ENCODE measurements around the gene STEAP3. TPM values are rescaled to one million over a fixed set of nuclear protein-coding genes. Genes with fewer than 3 reads are reported as not detected.

STEAP3 gene, protein sequence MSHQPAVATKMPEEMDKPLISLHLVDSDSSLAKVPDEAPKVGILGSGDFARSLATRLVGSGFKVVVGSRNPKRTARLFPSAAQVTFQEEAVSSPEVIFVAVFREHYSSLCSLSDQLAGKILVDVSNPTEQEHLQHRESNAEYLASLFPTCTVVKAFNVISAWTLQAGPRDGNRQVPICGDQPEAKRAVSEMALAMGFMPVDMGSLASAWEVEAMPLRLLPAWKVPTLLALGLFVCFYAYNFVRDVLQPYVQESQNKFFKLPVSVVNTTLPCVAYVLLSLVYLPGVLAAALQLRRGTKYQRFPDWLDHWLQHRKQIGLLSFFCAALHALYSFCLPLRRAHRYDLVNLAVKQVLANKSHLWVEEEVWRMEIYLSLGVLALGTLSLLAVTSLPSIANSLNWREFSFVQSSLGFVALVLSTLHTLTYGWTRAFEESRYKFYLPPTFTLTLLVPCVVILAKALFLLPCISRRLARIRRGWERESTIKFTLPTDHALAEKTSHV
- 0.09 and 0.27 TPM in 2 replicates for total RNA-seq

DNA sequence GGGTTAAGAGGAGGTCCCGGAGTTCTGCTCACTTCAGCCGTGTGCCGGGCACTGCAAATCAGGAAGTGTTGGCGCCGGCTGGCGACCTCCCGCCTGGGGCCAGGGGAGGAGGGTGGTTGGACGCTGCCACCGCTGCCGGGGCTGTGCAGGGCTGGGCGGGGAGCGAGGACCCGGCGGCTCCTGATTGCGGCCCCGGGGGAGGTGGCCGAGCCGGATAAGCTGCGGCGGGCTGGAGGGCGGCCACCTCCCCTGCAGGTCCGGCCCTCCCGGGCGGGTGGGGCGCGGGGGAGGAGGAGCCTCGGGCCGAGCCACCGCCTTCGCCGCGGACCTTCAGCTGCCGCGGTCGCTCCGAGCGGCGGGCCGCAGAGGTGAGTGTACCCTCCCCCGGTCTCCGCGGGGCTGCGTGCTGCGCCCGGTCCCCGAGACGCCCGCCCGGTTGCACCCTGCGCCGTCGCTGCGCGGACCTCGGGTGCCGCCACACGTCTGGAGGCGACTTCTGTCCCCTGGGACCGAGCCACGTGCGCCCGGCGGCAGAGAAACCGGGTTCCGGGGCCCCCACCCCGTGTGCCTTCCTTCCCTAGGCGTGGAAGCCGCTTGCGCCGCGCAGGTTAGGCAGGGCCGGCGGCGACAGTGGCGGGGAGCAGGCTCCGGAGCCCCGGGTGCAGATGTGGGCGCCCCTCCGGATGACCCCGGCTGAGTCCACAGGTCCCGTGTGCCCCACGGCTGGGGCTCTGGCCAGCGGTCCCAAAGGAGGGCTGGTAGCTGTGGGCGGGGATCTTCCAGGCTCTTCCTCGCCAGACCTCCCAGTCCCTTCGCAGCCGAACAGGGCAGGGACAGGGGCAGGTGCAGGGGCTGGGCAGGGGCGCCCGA is at the start of gene STEAP3:
Gene STEAP3 (plus strand): TSS at position 314 of the 870 bp plus-strand sequence. CDS start 7,179 bp downstream, outside the sequence.
- intact Hi-C loops (cut with micrococcal nuclease) = no loop called here

DNA sequence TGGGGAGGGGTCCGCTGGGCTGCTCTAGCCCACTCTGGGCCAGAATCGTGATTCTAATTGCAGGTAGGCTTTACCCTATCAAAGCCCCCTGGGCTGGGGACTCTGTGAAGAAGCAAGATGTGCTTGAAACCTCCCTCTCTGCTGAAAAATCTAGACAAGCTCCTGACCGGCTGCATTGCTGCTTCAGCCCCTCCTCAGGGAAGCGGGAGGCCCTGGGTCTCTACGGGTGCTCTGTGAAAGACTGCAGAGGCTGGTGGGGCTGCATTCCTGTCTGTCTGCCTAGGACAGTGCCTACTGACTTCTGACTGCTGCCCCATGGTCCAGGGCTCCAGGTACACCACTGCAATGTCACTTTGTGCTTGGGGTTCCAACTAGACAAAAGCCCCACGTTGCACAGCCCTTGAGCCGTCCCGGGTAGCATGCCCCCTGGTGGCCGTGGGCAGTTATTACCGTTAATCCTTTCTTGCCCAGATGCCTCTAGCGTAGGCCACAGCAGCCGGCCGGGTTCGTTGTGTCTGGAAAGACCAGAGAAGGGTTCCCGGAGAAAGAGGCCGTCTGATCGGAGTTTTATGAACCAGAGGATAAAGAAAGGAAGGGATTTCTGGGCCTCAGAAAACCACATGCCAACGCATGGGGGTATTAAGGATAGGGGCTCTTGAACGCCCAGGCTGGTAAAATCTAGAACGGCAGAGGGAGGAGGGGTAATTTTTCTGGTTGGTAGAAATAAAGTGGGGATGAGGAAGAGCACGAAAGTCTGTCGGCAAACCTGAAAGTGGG is 49.2 kb upstream of the STEAP3 start:
- intact Hi-C loops (cut with micrococcal nuclease) = loop anchor here (1.0 kb wide), 1 partner anchor 292 kb away; no protein-coding TSS in a partner anchor

DNA sequence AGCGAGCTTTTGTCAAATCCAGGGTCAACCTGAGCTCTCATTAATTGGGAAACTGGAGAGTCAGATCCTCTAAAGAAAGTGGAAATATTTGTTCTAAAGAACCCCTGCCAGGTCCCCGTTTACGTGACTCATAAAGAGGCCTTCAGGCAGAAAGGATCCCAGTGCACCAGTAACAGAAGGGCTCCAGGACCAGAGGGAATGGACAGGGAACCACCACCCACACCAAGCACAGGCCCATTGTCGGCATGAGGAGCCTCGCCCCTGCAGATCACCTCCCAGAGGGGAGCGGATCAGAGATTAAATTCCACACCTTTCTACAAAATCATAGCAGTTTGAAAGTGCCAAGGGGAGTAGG is 48.7 kb upstream of the STEAP3 start:
- intact Hi-C loops (cut with micrococcal nuclease) = loop anchor here (1.0 kb wide), 1 partner anchor 293 kb away; no protein-coding TSS in a partner anchor

DNA sequence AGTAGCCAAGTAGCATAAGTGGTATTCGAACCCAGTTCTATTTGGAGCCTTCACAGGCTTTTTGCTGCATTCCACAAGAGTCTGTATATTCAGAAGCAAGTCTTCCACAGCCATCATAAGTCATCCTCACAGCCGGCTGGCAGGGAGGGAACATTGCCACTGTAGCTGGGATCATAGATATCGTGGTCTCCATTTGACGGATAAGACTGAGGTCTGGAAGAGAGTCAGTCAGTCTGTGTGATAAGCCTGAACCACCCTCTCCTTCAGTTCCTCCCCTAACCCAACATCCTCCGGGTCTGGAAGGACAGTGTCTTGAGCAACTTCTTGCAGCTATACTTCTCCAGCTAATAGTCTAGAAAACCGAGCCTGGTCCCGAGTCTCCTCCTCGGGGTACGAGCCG is 48.1 kb upstream of the STEAP3 start:
- intact Hi-C loops (cut with micrococcal nuclease) = no loop called here

DNA sequence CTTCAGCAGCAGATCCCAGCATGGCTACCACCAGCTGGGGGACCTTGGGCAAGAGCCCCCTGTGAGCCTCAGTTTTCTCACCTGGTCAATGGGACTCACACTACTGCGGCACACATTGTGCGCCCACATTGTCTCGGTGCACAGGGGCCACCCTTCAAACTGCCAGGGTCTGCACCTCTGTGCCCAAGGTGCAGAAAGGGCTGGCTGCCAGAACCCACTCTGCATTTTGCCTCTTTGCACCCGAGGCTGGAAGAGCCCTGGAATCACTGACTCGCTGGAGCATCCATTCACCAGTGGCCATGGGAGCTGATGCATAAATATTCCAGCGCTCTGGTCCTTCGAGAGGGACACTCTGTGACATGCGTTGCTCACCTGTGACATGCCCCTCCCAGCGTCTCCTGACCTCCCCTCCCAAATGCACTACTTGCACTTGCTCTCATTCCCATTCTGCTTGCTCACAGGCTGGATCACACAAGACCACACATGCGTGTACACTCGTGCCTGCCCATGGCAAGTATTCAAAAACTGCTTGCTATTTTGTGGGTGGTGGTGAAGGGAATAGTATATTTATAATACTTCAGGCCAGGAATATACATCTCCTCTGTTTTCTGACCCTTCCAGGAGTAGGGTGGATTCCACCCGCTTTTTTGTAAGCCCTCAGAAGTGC is 46.3 kb upstream of the STEAP3 start:
- intact Hi-C loops (cut with micrococcal nuclease) = no loop called here

DNA sequence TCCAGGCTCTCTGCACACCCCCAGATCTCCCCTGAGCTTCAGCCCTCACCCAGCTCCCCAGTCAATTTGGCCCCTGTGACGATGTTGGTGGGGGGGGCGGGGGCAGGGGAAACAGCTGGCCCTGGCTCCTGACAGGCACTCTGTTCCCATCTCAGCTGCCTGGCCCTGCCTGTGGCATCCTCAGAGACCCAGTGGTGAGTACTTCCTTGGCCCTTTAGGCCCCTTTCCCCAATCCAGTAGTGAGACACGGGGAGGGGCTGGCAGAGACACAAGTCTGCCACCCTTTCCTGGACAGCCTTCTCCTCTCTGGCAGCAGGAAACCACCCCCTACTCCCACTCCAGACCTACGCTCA is 45.8 kb upstream of the STEAP3 start:
- intact Hi-C loops (cut with micrococcal nuclease) = no loop called here

DNA sequence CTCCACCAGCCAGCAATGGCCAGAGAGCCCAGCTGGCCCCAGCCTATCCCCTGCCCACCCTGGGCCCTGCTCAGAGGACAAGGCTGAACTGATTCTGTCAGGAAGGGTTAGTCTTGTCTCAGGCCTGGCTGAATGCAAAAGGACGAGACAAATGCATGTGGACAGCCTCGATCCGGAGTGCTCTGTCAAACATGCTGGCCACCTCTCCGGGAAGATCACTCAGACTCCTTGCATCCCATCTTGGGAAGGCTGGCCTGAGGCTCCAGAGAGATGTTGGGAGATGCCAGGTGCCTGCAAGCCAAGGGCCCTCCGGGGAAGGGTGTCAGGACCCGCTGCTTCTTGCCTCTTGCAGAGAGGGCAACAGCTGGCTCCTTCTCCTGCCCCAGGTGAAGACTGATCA is 44.9 kb upstream of the STEAP3 start:
- intact Hi-C loops (cut with micrococcal nuclease) = no loop called here

DNA sequence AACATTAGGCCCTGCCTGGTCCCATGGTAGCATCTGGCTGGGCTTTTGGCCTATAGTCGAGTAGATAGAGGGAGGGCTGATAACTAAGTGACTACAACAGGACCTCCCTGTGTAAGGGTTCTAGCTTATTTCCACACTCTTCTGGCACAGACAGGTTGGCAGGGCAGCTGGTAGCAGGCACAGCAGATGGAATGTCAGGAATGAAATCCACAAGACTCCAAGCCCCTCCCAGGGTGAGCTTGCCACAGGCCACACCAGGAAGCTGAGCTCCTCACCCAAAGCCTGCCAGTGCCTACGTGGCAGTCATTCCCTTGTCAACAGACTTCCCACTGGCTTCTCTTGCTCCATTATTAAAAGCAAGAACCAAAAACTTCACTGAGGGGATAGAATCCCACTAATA is 44.4 kb upstream of the STEAP3 start:
- intact Hi-C loops (cut with micrococcal nuclease) = no loop called here

DNA sequence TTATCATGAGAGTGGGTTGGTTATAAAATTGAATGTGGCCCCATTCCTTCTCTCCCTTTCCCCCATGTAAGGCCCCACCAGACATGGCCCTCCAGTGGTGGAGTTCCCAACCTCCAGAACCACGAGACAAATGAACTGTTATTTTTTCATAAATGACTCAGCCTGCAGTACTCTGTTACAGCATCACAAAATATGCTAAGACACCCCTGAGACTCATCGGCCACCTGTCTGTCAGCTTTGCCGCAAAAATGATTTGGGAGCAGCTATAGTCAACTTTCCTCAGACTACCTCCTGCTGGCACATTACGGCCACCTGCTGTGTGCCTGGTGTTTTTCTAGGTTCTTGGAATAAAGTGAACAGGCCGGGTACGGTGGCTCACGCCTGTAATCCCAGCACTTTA is 43.6 kb upstream of the STEAP3 start:
- intact Hi-C loops (cut with micrococcal nuclease) = no loop called here

DNA sequence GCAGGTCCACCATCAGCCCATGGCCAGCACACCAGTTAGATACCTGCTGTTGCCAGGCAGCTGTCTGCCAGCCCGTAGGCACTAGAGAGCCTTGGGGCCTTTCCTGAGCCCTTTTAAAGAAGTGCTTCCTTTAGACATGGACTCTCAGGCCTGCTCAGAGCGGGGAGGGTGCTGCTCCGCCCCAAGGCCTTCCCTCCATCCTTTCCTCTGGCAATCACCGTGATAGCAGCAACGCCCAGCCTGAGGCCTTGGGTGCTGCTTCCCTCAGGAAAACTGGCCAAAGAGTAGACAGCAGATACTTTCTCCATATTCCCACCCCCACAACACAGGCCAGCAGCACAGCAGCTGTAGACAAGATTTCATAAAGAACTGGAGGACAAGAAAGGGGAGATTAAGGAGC is 42.7 kb upstream of the STEAP3 start:
- intact Hi-C loops (cut with micrococcal nuclease) = no loop called here

DNA sequence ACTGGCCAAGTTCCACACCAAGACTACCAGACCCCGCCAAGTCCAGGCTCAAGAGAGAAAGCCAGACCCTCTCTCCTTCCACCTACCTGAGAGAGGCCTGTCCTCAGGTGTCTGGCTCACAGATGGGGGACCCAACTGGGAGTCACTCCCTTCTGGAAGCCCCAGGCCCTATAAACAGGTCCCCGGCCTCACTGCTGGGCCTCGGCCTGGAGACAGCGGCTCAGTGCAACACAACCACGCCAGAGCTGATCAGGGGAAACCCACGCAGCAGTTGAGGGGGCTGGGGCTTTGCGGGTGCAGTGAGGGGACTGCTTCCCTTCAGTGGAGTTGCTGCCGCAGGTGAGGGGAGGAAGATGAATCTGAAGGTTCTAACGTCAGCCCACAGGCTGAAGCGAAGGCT is 42.2 kb upstream of the STEAP3 start:
- intact Hi-C loops (cut with micrococcal nuclease) = no loop called here

DNA sequence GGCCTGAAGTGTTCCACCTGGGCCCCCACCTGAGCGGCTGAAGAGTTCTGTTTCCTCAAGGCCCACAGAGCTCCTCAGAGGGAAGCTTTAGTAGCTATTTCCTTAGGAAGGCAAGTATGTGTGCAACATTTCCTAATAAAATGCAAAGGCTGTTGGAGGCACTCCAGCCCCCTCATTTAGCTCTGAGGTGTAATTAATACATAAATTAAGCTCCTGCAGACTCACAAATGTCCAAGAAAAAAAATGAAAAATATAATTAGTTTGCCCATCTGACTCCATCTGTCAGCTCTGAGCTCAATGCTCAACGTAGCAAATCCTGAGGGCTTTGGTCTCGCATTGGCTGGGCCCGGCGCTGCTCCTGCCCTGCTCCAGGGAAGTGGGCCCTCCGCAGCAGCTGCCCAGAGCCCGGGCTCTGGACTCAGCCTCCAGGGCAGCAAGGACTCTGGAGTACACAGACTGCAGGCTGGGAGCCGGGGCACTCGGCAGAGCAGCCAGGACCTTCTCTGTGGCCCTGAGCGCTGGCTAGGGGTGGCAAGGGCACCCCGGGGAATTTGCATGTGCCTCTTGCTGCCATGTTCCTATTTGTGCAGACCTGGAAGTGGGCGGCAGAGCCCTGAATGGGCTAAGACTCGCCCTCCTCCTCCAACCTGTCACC is 41.7 kb upstream of the STEAP3 start:
- intact Hi-C loops (cut with micrococcal nuclease) = no loop called here

DNA sequence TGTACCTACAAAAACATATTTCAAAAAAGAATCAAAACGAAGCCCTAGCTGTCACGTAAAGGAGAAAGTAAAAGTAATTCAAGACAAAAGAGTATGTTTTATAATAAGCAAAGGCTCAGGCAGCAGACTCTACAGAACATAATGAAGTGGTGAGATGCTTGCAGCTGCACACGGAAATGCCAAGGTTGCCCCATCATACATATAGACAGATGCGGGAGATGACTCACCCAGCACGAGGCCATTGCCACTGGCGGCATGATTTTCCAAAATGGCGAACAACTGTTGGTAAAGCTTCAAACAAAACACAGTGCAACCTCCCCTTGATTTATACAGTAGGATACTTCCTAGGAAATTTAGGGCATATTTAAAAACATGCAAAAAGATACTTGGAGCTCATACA is 39.1 kb upstream of the STEAP3 start:
- intact Hi-C loops (cut with micrococcal nuclease) = no loop called here

DNA sequence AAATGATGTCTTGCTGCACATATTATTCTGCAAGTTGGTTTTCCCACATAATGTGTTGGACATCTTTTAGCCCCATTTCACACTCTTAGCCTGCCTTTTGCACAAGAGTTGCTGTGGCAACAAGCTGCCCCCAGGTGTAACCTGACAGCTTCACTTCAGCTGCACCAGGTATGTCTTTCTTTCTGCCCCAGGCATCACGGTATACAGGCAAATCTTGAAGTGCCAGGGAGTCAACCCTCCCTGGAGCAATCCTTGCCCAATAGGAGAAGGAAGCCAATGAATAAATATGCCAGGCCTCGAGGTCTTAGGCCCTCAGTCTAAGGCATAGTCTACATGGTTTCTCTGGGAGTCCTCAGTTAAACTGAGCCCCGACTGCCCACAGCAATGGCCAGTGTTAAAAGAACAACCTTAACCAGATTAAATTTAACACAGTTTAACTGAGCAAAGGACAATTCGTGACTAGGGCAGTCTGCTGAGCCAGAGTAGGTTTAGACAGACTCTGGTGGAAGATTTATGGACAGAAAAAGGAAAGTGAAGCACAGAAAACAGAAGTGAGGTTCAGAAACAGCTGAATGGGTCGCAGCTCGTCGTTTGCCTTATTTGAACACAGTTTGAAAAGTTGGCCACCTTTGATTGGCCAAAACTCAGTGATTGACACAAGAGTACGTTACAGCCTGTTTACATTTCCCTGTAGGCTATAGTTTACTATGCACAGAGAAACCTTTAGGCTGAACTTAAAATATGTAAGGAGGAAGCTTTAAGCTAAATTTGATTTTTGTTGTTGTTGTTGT is 33.1 kb upstream of the STEAP3 start:
- intact Hi-C loops (cut with micrococcal nuclease) = no loop called here

DNA sequence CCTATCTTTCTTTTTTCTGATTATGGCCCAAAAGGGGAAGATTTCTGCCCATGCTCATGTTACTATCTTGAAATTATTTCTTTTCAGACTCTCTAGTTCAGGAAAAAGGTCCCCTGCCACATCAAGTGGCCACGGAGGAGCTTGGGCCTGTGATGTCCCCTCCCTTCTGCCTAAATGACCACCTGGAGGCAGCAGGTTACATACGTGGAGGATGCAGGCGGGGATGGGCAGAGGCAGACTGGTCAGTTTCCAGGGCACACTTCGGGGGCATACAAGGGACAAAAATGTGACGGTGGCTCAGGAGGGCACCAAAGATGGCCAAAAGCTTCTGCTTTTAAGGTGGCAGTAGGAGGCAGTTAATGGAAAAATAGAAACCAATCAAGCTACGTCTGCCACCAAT is 30.7 kb upstream of the STEAP3 start:
- intact Hi-C loops (cut with micrococcal nuclease) = no loop called here

DNA sequence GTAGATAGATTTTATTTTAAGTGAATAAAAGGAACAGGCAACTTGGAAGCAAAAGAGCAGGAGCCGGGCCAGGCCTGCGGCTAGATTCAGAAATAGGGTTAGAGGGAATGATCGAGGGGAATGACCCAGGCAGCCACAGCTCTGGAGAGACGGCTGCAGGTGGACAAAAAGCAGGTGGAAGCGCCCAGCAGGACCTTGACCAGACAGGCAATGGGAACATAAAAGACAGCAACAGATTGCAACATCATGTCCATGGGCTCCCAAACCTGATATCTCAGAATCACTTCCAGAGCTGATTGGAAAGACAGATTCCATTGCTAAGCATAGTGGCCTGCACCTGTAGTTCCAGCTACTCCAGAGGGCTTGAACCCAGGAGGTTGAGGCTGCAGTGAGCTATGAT is 28.6 kb upstream of the STEAP3 start:
- intact Hi-C loops (cut with micrococcal nuclease) = no loop called here

DNA sequence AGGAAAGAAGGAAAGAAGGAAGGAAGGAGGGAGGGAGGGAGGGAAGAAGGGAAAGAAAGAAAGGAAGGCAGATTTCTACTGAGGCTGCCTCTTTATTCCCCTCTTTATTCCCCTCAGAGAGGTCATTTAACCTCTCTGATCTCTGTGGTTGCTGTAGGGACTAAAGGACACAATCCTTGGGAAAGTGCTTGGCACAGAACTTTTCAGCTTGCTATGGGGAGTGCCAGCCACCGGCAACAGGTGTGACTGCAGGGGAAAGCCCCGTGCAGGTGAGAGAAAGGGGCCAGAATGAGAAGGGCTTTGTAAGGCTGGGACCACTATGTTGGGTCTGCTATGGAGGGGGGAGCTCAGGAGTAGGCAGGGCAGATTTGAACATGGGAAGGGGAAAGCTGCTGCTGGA is 27.7 kb upstream of the STEAP3 start:
- intact Hi-C loops (cut with micrococcal nuclease) = no loop called here

DNA sequence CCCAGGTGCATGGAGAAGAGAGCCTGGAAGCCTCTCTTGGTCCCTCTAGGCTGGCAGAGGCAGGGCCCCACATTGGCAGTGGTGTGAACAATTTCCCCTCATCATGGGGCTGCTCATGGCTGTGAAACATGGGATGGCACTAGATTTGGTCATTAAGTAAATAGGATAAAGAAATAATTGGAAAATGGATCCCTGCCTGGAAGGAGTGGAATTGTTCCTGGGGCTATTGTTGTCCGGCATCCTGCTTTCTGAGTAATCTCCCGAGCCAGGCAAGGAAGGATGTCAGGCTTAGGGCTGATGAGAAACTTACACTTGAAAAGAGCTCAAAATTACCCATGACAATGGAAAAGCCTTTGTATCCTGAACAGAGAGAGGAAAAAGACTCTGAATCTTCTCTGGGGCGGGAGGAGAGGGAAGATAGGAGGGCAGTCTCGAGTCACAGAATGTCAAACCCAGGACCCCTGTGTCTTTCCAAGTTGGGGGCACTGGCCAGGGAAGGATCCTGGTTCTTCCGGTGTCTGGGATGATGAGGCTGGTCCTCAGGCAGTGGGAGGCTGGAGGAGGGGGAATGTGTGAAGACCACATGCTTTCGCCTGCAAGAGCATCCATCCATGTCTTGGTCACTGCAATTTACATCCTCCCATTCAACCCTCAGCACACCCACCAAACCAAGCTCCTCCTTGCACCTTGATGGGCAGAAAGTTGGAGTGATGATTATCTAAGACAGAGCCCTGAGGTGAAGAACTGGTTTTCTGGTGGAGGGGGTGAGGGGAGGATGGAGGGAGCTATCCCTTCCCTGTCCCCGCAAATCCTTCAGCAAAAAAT is 27.1 kb upstream of the STEAP3 start:
- intact Hi-C loops (cut with micrococcal nuclease) = no loop called here

DNA sequence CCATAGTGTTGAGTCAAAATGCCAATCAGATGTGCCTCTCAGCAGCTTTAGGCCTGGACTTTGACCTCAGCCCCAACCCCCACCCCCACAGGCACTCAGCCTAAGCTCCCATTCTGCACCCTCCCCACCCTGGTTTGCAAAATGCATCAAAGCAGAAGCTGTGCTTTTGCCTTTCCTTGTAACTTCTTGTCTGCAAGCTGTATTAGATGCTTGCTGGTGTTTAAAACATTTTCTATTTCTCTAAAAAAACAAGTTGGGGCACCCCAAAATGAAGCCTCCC is 26.6 kb upstream of the STEAP3 start:
- intact Hi-C loops (cut with micrococcal nuclease) = no loop called here

All from T-helper 2 cell treated with Interferon-gamma antibody and Interleukin-4, amounts not matched to agents 100 ng/mL and 5 ng/mL, for 36 hours (primary cell).